Daoy (cell line): Measurements from ENCODE around the gene MTMR12. TPM values are rescaled to one million over a fixed set of nuclear protein-coding genes. Genes with fewer than 3 reads are reported as not detected.

Experiments
- DNase-seq: peaks from one replicate; pipeline ENCODE4 v3.0.0-alpha.2; 2015; ENCODE audit warnings: low read depth
- total RNA-seq: library from RNA; depleted of rRNA; stranded (reverse); fragments of >200 nt; shearing (Covaris generic); gene quantifications from 2 replicates; pipeline ENCODE4 v1.2.3, GENCODE V29; 2014; rRNA removed

MTMR12 gene
- total RNA-seq, 1 experiment from 2014 or later: 13.6 TPM

- no peak for DNase-seq
These were observed 122.6 kb downstream of the MTMR12 start for GRCh38 chr5:32190095-32190494.

GRCh38 chr5:32187675-32188074, 125.1 kb downstream of the MTMR12 start:
- no peak for DNase-seq

GRCh38 chr5:32182463-32183063, 130.2 kb downstream of the MTMR12 start:
- no peak for DNase-seq

Other genes with a start within 250 kb of the MTMR12 start
- 54.3 and 54.7 TPM in 2 replicates for gene GOLPH3, start 138.6 kb downstream of the MTMR12 start, total RNA-seq
- 72.8 and 80.6 TPM in 2 replicates for gene ZFR, start 131.8 kb upstream of the MTMR12 start, total RNA-seq